ENCODE data around the gene RABGAP1. TPM values are rescaled to one million over a fixed set of nuclear protein-coding genes. Genes with fewer than 3 reads are reported as not detected.

RABGAP1 gene
- total RNA-seq, 2 experiments from 2014 or later = 20.6 to 24.9 TPM

DNA sequence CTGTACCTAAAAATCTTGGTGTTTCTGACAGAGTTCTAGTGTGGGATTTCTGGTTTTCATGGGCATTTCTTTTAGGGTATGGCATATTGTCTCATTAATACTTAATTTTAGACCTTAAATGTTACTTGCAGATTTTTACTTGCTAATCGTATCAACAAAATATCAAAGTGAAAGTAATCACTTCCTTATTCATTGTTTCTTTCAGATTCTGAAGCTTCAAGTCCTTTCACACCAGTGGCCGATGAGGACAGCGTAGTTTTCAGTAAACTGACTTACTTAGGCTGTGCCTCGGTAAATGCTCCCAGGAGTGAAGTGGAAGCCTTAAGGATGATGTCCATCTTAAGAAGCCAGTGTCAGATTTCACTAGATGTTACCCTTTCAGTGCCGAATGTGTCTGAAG, 45.2 kb downstream of the RABGAP1 start:
- ChIA-PET POLR2A (no interaction called here), CTCF (no interaction called here)
- TF ChIP-seq, protein P1, sequence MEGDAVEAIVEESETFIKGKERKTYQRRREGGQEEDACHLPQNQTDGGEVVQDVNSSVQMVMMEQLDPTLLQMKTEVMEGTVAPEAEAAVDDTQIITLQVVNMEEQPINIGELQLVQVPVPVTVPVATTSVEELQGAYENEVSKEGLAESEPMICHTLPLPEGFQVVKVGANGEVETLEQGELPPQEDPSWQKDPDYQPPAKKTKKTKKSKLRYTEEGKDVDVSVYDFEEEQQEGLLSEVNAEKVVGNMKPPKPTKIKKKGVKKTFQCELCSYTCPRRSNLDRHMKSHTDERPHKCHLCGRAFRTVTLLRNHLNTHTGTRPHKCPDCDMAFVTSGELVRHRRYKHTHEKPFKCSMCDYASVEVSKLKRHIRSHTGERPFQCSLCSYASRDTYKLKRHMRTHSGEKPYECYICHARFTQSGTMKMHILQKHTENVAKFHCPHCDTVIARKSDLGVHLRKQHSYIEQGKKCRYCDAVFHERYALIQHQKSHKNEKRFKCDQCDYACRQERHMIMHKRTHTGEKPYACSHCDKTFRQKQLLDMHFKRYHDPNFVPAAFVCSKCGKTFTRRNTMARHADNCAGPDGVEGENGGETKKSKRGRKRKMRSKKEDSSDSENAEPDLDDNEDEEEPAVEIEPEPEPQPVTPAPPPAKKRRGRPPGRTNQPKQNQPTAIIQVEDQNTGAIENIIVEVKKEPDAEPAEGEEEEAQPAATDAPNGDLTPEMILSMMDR (IDR thresholded peaks at IDR 0.05) = no peak
- Mint-ChIP-seq H3K4me1 (ENCODE audit: low read depth) (no peaks in the 10 kb centered on the region), H3K36me3 (ENCODE audit: low read depth) (peaks cover 37% of the 10 kb centered on the region), H3K27ac (no peak overlapping the region), H3K9me3 (no peaks in the 10 kb centered on the region), H3K4me3 (no peak overlapping the region), H3K27me3 (no peaks in the 10 kb centered on the region)
- no peak for ATAC-seq (ENCODE audit: poor library complexity)
- Histone ChIP-seq H3K4me1 (ENCODE audit: insufficient read depth, low read length) (no peaks in the 10 kb centered on the region), H3K27ac (ENCODE audit: low read depth in 1 of 2, low read length in 2 of 2) (no peak overlapping the region), H3K4me3 (ENCODE audit: low read length) (no peak overlapping the region), H3K9me3 (ENCODE audit: control insufficient read depth in 1 of 2, insufficient read depth in 1 of 2, low read length in 2 of 2) (no peaks in the 10 kb centered on the region), H3K27me3 (ENCODE audit: control insufficient read depth in 1 of 2, insufficient read depth in 2 of 2, low read length in 2 of 2) (no peaks in the 10 kb centered on the region), H3K36me3 (ENCODE audit: insufficient read depth, low read length) (peaks cover 21% of the 10 kb centered on the region)
- intact Hi-C loops (cut with DNase I, micrococcal nuclease) = loop anchor here in 1 of 2 experiments (5.0 kb wide), 1 partner anchor 39 kb away; no protein-coding TSS in a partner anchor
- no peak for DNase-seq

GRCh38 chr9:122988141-122988540, 47.3 kb downstream of the RABGAP1 start:
- H3K4me1 Mint-ChIP-seq (ENCODE audit: low read depth) = no peaks in the 10 kb centered on the region
- no peak overlapping the region for H3K4me3 Mint-ChIP-seq
- peaks cover 42% of the 10 kb centered on the region for H3K36me3 Mint-ChIP-seq (ENCODE audit: low read depth)
- no peak overlapping the region for H3K27ac Mint-ChIP-seq
- Histone ChIP-seq H3K27ac (ENCODE audit: low read depth in 1 of 2, low read length in 2 of 2) (no peak overlapping the region), H3K27me3 (ENCODE audit: control insufficient read depth in 1 of 2, insufficient read depth in 2 of 2, low read length in 2 of 2) (no peaks in the 10 kb centered on the region), H3K4me3 (ENCODE audit: low read length) (no peak overlapping the region), H3K9me3 (ENCODE audit: control insufficient read depth in 1 of 2, insufficient read depth in 1 of 2, low read length in 2 of 2) (no peaks in the 10 kb centered on the region), H3K36me3 (ENCODE audit: insufficient read depth, low read length) (peaks cover 27% of the 10 kb centered on the region), H3K4me1 (ENCODE audit: insufficient read depth, low read length) (no peaks in the 10 kb centered on the region)
- DNase-seq = no peak
- ChIA-PET CTCF (interaction anchor here (0.9 kb wide), 1 partner anchor 17 kb away, joined by 3 read pairs; no protein-coding TSS in a partner anchor), POLR2A (interaction anchor here (1.3 kb wide), 1 partner anchor 47 kb away, joined by 5 read pairs; the partner anchor contains the start of gene RABGAP1)
- no peaks in the 10 kb centered on the region for H3K9me3 Mint-ChIP-seq
- no peaks in the 10 kb centered on the region for H3K27me3 Mint-ChIP-seq
- TF ChIP-seq, protein P1 (IDR thresholded peaks at IDR 0.05) = no peak
- no peak for ATAC-seq (ENCODE audit: poor library complexity)
- intact Hi-C loops (cut with DNase I, micrococcal nuclease) = loop anchor here in 1 of 2 experiments (5.0 kb wide), 1 partner anchor 41 kb away; no protein-coding TSS in a partner anchor

DNA sequence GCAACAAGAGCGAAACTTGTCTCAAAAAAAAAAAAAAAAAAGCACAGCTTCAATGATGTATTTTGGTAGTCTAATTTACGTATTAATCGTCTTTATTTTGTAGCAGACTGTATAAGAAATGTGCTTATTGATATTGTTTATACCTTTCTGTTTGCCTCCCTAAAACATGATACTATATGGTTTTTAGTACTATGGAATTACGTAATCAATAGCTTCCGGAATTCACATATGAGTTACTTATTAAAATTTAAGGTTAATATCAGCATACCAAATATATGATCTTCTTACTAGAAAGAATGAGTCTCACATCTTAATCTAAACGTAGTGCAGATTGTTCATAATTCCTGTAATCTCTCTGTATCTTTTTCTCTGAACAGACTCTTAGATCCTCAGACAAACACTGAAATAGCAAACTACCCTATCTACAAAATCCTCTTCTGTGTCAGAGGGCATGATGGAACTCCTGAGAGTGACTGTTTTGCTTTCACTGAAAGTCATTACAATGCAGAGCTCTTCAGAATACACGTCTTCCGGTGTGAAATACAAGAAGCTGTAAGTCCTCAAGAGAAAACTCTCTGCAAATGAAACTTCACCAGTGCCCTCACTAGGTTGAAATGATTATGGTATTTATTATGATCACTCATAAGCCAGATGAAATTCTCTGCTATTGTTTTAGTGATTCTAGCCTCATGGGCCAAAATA, 48.3 kb downstream of the RABGAP1 start:
- H3K9me3 ChIP-seq (ENCODE audit: control insufficient read depth in 1 of 2, insufficient read depth in 1 of 2, low read length in 2 of 2) = no peaks in the 10 kb centered on the region
- H3K4me1 Mint-ChIP-seq (ENCODE audit: low read depth) = no peaks in the 10 kb centered on the region
- H3K9me3 Mint-ChIP-seq = no peaks in the 10 kb centered on the region
- no peak overlapping the region for H3K4me3 ChIP-seq (ENCODE audit: low read length)
- ATAC-seq (ENCODE audit: poor library complexity) = no peak
- peak overlapping the region; percentile 43 for H3K27ac Mint-ChIP-seq
- peak in 2 of 14 experiments; percentile 10 to 21 for DNase-seq
- no peaks in the 10 kb centered on the region for H3K27me3 ChIP-seq (ENCODE audit: control insufficient read depth in 1 of 2, insufficient read depth in 2 of 2, low read length in 2 of 2)
- no peak overlapping the region for H3K27ac ChIP-seq (ENCODE audit: low read depth in 1 of 2, low read length in 2 of 2)
- peaks cover 27% of the 10 kb centered on the region for H3K36me3 ChIP-seq (ENCODE audit: insufficient read depth, low read length)
- intact Hi-C loops (cut with DNase I, micrococcal nuclease) = loop anchor here in 1 of 2 experiments (5.0 kb wide), 1 partner anchor 42 kb away; no protein-coding TSS in a partner anchor
- H3K4me1 ChIP-seq (ENCODE audit: insufficient read depth, low read length) = no peaks in the 10 kb centered on the region
- ChIA-PET CTCF (no interaction called here), POLR2A (interaction anchor here (1.3 kb wide), 1 partner anchor 48 kb away, joined by 5 read pairs; the partner anchor contains the start of gene RABGAP1)
- H3K27me3 Mint-ChIP-seq = no peaks in the 10 kb centered on the region
- H3K36me3 Mint-ChIP-seq (ENCODE audit: low read depth) = peaks cover 46% of the 10 kb centered on the region
- no peak overlapping the region for H3K4me3 Mint-ChIP-seq
- TF ChIP-seq, protein P1 (IDR thresholded peaks at IDR 0.05) = no peak
